Calu3 (cell line): Measurements from ENCODE around the gene MYLK. TPM values are rescaled to one million over a fixed set of nuclear protein-coding genes. Genes with fewer than 3 reads are reported as not detected.
A peak's percentile ranks its signal among the peaks of the same experiment; 100 is the strongest.

ENCODE experiments used
- Bru-seq: library from RNA; stranded (reverse); fragments of 400-500 nt; gene quantifications from one replicate; lab custom pipeline; 2021; lab: Mats Ljungman, UMichigan
- BruChase-seq, 2 experiments: library from RNA; stranded (reverse); fragments of 400-500 nt; gene quantifications; one replicate each; lab custom pipeline; 2021; lab: Mats Ljungman, UMichigan
- BruUV-seq: library from RNA; stranded (reverse); fragments of 400-500 nt; replicated peaks from 2 replicates; lab custom pipeline; 2021; lab: Mats Ljungman, UMichigan
- CTCF ChIA-PET: fragments of 300-600 bp; sonication (Branson Sonifier 250); formaldehyde crosslinking; loops from one replicate; lab custom pipeline; 2022; ENCODE audit warnings: antibody characterized with exemption; lab: Charles Lee
- DNase-seq: peaks from one replicate; pipeline ENCODE4 v3.0.0; 2022
- H3K27ac Mint-ChIP-seq: one replicate; pipeline ENCODE4 v1.8.0; 2022; ENCODE audit warnings: mixed read lengths; ENCODE audit not compliant: unreplicated experiment
- H3K27me3 Mint-ChIP-seq: one replicate; pipeline ENCODE4 v1.8.0; 2022; ENCODE audit warnings: mixed read lengths; ENCODE audit not compliant: unreplicated experiment
- H3K36me3 Mint-ChIP-seq: one replicate; pipeline ENCODE4 v1.8.0; 2022; ENCODE audit warnings: mild to moderate bottlenecking, moderate library complexity, mixed read lengths; ENCODE audit not compliant: insufficient read depth, unreplicated experiment
- H3K4me1 Mint-ChIP-seq: one replicate; pipeline ENCODE4 v1.8.0; 2022; ENCODE audit warnings: mild to moderate bottlenecking, low read depth, mixed read lengths; ENCODE audit not compliant: unreplicated experiment
- H3K4me3 Mint-ChIP-seq: one replicate; pipeline ENCODE4 v1.8.0; 2022; ENCODE audit warnings: mild to moderate bottlenecking, low read depth, moderate library complexity, mixed read lengths; ENCODE audit not compliant: unreplicated experiment
- H3K9me3 Mint-ChIP-seq: one replicate; pipeline ENCODE4 v1.8.0; 2022; ENCODE audit warnings: low read depth, mixed read lengths; ENCODE audit not compliant: unreplicated experiment
- CTCF ChIP-seq: fragments of 200-600 bp; IDR thresholded peaks from one replicate; pipeline ENCODE4 v1.8.0; 2022; ENCODE audit warnings: antibody characterized with exemption; ENCODE audit not compliant: unreplicated experiment
- intact Hi-C: fragments of 100-400 bp; cut with micrococcal nuclease; formaldehyde crosslinking; loops from one replicate; pipeline ENCODE4 v1.10.0; 2022; ENCODE audit not compliant: unreplicated experiment
- long read RNA-seq: library from polyadenylated mRNA; stranded (forward); transcript quantifications from one replicate; pipeline ENCODE4 v2.0.0, GENCODE V29; 2022
- total RNA-seq: library from RNA; stranded (reverse); gene quantifications from 2 replicates; pipeline ENCODE4 v1.2.3, GENCODE V29; 2022

Gene MYLK
- total RNA-seq = 8.0 and 10.7 TPM in 2 replicates
- percentile 41 among the genes with signal in this experiment for Bru-seq, nascent RNA
- percentile 32 among the genes with signal in this experiment for BruChase-seq, experiment 1, labeled RNA remaining after a 6-hour chase
- percentile 35 among the genes with signal in this experiment for BruChase-seq, experiment 2, labeled RNA remaining after a 2-hour chase
- long read RNA-seq, partial matches to known transcripts = 2 of 4 reads
- long read RNA-seq, other reads (novel, unspliced or antisense) = 2 of 4 reads

- BruUV-seq = no TSS peak
- Mint-ChIP-seq H3K4me1 (peaks cover 14% of the 10 kb centered on the region), H3K36me3 (peaks cover 14% of the 10 kb centered on the region), H3K27ac (peak within 1 kb of the TSS; percentile 22), H3K4me3 (peak within 1 kb of the TSS; percentile 69), H3K27me3 (no peaks in the 10 kb centered on the region), H3K9me3 (no peaks in the 10 kb centered on the region)
- DNase-seq = peak; percentile 80
- TF ChIP-seq CTCF = no peak
- intact Hi-C loops = no loop called here
- CTCF ChIA-PET = interaction anchor here (0.6 to 1.0 kb wide), 2 partner anchors 43 to 160 kb away, joined by 3 to 8 read pairs; no protein-coding TSS in a partner anchor
These were observed at the start of gene MYLK for GRCh38 chr3:123884203-123884831. MYLK (minus strand) TSS chr3:123884332; CDS start chr3:123793841, 90,491 bp downstream.

GRCh38 chr3:123930445-123930844, 46.3 kb upstream of the MYLK start:
- DNase-seq = no peak
- CTCF ChIA-PET = no interaction called here

GRCh38 chr3:123929325-123929724, 45.2 kb upstream of the MYLK start:
- no peaks in the 10 kb centered on the region for H3K9me3 Mint-ChIP-seq
- CTCF ChIA-PET = no interaction called here
- intact Hi-C loops = no loop called here
- BruUV-seq = no TSS peak
- TF ChIP-seq CTCF = no peak
- H3K27ac Mint-ChIP-seq = no peak overlapping the region
- DNase-seq = no peak
- no peak overlapping the region for H3K4me3 Mint-ChIP-seq
- no peaks in the 10 kb centered on the region for H3K27me3 Mint-ChIP-seq
- H3K36me3 Mint-ChIP-seq = peaks cover 5% of the 10 kb centered on the region
- H3K4me1 Mint-ChIP-seq = no peaks in the 10 kb centered on the region

More at GRCh38 chr3:123930445-123930844, 46.3 kb upstream of the MYLK start:
- TF ChIP-seq CTCF = no peak
- H3K27ac Mint-ChIP-seq = no peak overlapping the region
- no peak overlapping the region for H3K4me3 Mint-ChIP-seq
- no TSS peak for BruUV-seq
- no peaks in the 10 kb centered on the region for H3K27me3 Mint-ChIP-seq
- H3K9me3 Mint-ChIP-seq = no peaks in the 10 kb centered on the region
- H3K36me3 Mint-ChIP-seq = peaks cover 5% of the 10 kb centered on the region
- intact Hi-C loops = no loop called here
- H3K4me1 Mint-ChIP-seq = no peaks in the 10 kb centered on the region

- CTCF ChIA-PET = no interaction called here
- intact Hi-C loops = no loop called here
- BruUV-seq = no TSS peak
- no peak for DNase-seq
- Mint-ChIP-seq H3K4me3 (no peak overlapping the region), H3K9me3 (peaks cover 5% of the 10 kb centered on the region), H3K36me3 (peaks cover 5% of the 10 kb centered on the region), H3K27ac (no peak overlapping the region), H3K27me3 (no peaks in the 10 kb centered on the region), H3K4me1 (no peaks in the 10 kb centered on the region)
- no peak for TF ChIP-seq CTCF
These were observed 42.3 kb upstream of the MYLK start for GRCh38 chr3:123926396-123926795.
